Activated CD8-positive, alpha-beta T cell treated with anti-CD3 and anti-CD28 coated beads, Interleukin-2, amount 10 ng/mL, durations not matched to agents 7 days and 5 days (primary cell): ENCODE data around the gene JAG2. TPM values are rescaled to one million over a fixed set of nuclear protein-coding genes. Genes with fewer than 3 reads are reported as not detected.

Experiments
- ATAC-seq: fragments of 150-1000 bp; cut with Tn5 transposase; one replicate; pipeline ENCODE4 v1.10.0; 2021; ENCODE audit warnings: moderate library complexity
- CTCF ChIA-PET: fragments of 350-600 bp; sonication (Branson Sonifier 250); formaldehyde crosslinking; loops from one replicate; lab custom pipeline; 2021; ENCODE audit warnings: antibody characterized with exemption; lab: Charles Lee
- POLR2A ChIA-PET: fragments of 350-600 bp; sonication (Branson Sonifier 250); formaldehyde crosslinking; loops from one replicate; lab custom pipeline; 2021; ENCODE audit warnings: antibody characterized with exemption; lab: Charles Lee
- DNase-seq: peaks from one replicate; pipeline ENCODE4 v3.0.0-alpha.2; 2020
- H3K27ac Mint-ChIP-seq: one replicate; pipeline ENCODE4 v1.8.0; 2021; ENCODE audit warnings: mild to moderate bottlenecking, mixed read lengths
- H3K27me3 Mint-ChIP-seq: one replicate; pipeline ENCODE4 v1.8.0; 2021; ENCODE audit warnings: low read depth, mixed read lengths
- H3K36me3 Mint-ChIP-seq: one replicate; pipeline ENCODE4 v1.8.0; 2021; ENCODE audit warnings: low read depth, mixed read lengths
- H3K4me1 Mint-ChIP-seq: one replicate; pipeline ENCODE4 v1.8.0; 2021; ENCODE audit warnings: low read depth, mixed read lengths
- H3K4me3 Mint-ChIP-seq: one replicate; pipeline ENCODE4 v1.8.0; 2021; ENCODE audit warnings: mild to moderate bottlenecking, mixed read lengths
- H3K9me3 Mint-ChIP-seq: one replicate; pipeline ENCODE4 v1.8.0; 2022; ENCODE audit warnings: mixed read lengths; ENCODE audit not compliant: insufficient read depth
- total RNA-seq, 2 experiments: library from RNA; stranded (reverse); gene quantifications; one replicate each; pipeline ENCODE4 v1.2.3, GENCODE V29; 2021

JAG2 gene
- total RNA-seq, 2 experiments from 2014 or later: 2.5 to 2.9 TPM

GRCh38 chr14:105192866-105193731 lies 24.5 kb upstream of the JAG2 start:
- ATAC-seq: peak; percentile 43
- POLR2A ChIA-PET: interaction anchor here (2.0 kb wide), 1 partner anchor 11 kb away, joined by 9 read pairs; no protein-coding TSS in a partner anchor
- CTCF ChIA-PET: interaction anchor here (0.7 to 1.5 kb wide), 5 partner anchors 17 to 159 kb away, joined by 3 to 13 read pairs (median 4); partner anchors contain the start of genes BRF1 and BTBD6
- Mint-ChIP-seq H3K27me3 (peaks cover 10% of the 10 kb centered on the region), H3K4me1 (peaks cover 35% of the 10 kb centered on the region), H3K27ac (peak overlapping the region; percentile 64), H3K9me3 (peaks cover 9% of the 10 kb centered on the region), H3K36me3 (no peaks in the 10 kb centered on the region), H3K4me3 (peak overlapping the region; percentile 15)
- no peak for DNase-seq

GRCh38 chr14:105187935-105188524 lies 19.5 kb upstream of the JAG2 start:
- no peak overlapping the region for H3K4me3 Mint-ChIP-seq
- H3K9me3 Mint-ChIP-seq: peaks cover 15% of the 10 kb centered on the region
- ChIA-PET POLR2A (no interaction called here), CTCF (interaction anchor here (0.6 to 2.3 kb wide), 2 partner anchors 97 to 318 kb away, joined by 4 to 7 read pairs; no protein-coding TSS in a partner anchor)
- H3K36me3 Mint-ChIP-seq: no peaks in the 10 kb centered on the region
- ATAC-seq (no peak), DNase-seq (no peak)
- peaks cover 11% of the 10 kb centered on the region for H3K4me1 Mint-ChIP-seq
- no peak overlapping the region for H3K27ac Mint-ChIP-seq
- peaks cover 4% of the 10 kb centered on the region for H3K27me3 Mint-ChIP-seq

- CTCF ChIA-PET: no interaction called here
- no peak overlapping the region for H3K27ac Mint-ChIP-seq
- peaks cover 4% of the 10 kb centered on the region for H3K27me3 Mint-ChIP-seq
- POLR2A ChIA-PET: interaction anchor here (0.5 kb wide), 1 partner anchor 92 kb away, joined by 3 read pairs; no protein-coding TSS in a partner anchor
- DNase-seq (no peak), ATAC-seq (no peak)
- H3K4me1 Mint-ChIP-seq: peaks cover 16% of the 10 kb centered on the region
- no peaks in the 10 kb centered on the region for H3K36me3 Mint-ChIP-seq
- no peak overlapping the region for H3K4me3 Mint-ChIP-seq
- peaks cover 15% of the 10 kb centered on the region for H3K9me3 Mint-ChIP-seq
Observed at GRCh38 chr14:105187116-105187515, 18.5 kb upstream of the JAG2 start.

GRCh38 chr14:105185973-105186372 lies 17.4 kb upstream of the JAG2 start:
- no peaks in the 10 kb centered on the region for H3K36me3 Mint-ChIP-seq
- CTCF ChIA-PET: no interaction called here
- no peak overlapping the region for H3K4me3 Mint-ChIP-seq
- ATAC-seq (no peak), DNase-seq (no peak)
- H3K27ac Mint-ChIP-seq: no peak overlapping the region
- peaks cover 17% of the 10 kb centered on the region for H3K4me1 Mint-ChIP-seq
- H3K9me3 Mint-ChIP-seq: peaks cover 15% of the 10 kb centered on the region
- POLR2A ChIA-PET: no interaction called here
- peaks cover 4% of the 10 kb centered on the region for H3K27me3 Mint-ChIP-seq

- Mint-ChIP-seq H3K36me3 (no peaks in the 10 kb centered on the region), H3K9me3 (peaks cover 15% of the 10 kb centered on the region), H3K27me3 (peaks cover 4% of the 10 kb centered on the region), H3K4me1 (peaks cover 23% of the 10 kb centered on the region), H3K4me3 (no peak overlapping the region), H3K27ac (no peak overlapping the region)
- DNase-seq (no peak), ATAC-seq (no peak)
- CTCF ChIA-PET: interaction anchor here (1.4 kb wide), 1 partner anchor 17 kb away, joined by 3 read pairs; the partner anchor contains the start of gene JAG2
- POLR2A ChIA-PET: no interaction called here
Observed at GRCh38 chr14:105185001-105185400, 16.4 kb upstream of the JAG2 start.

GRCh38 chr14:105184461-105184860 lies 15.9 kb upstream of the JAG2 start:
- ATAC-seq (no peak), DNase-seq (no peak)
- POLR2A ChIA-PET: no interaction called here
- peaks cover 15% of the 10 kb centered on the region for H3K9me3 Mint-ChIP-seq
- H3K36me3 Mint-ChIP-seq: no peaks in the 10 kb centered on the region
- H3K27me3 Mint-ChIP-seq: peaks cover 4% of the 10 kb centered on the region
- H3K4me1 Mint-ChIP-seq: peaks cover 28% of the 10 kb centered on the region
- CTCF ChIA-PET: interaction anchor here (1.4 kb wide), 1 partner anchor 16 kb away, joined by 3 read pairs; the partner anchor contains the start of gene JAG2
- H3K4me3 Mint-ChIP-seq: no peak overlapping the region
- H3K27ac Mint-ChIP-seq: no peak overlapping the region

GRCh38 chr14:105182296-105183020 lies 13.9 kb upstream of the JAG2 start:
- Mint-ChIP-seq H3K36me3 (no peaks in the 10 kb centered on the region), H3K4me3 (peak overlapping the region; percentile 49), H3K4me1 (peaks cover 23% of the 10 kb centered on the region), H3K9me3 (peaks cover under 1% of the 10 kb centered on the region), H3K27me3 (peaks cover 4% of the 10 kb centered on the region), H3K27ac (no peak overlapping the region)
- ChIA-PET POLR2A (interaction anchor here (1.2 to 2.0 kb wide), 2 partner anchors 11 to 66 kb away, joined by 3 to 9 read pairs; partner anchors contain the start of gene BTBD6), CTCF (interaction anchor here (1.0 to 1.2 kb wide), 3 partner anchors 11 to 19 kb away, joined by 3 to 5 read pairs (median 3); no protein-coding TSS in a partner anchor)
- DNase-seq: no peak
- no peak for ATAC-seq

DNA sequence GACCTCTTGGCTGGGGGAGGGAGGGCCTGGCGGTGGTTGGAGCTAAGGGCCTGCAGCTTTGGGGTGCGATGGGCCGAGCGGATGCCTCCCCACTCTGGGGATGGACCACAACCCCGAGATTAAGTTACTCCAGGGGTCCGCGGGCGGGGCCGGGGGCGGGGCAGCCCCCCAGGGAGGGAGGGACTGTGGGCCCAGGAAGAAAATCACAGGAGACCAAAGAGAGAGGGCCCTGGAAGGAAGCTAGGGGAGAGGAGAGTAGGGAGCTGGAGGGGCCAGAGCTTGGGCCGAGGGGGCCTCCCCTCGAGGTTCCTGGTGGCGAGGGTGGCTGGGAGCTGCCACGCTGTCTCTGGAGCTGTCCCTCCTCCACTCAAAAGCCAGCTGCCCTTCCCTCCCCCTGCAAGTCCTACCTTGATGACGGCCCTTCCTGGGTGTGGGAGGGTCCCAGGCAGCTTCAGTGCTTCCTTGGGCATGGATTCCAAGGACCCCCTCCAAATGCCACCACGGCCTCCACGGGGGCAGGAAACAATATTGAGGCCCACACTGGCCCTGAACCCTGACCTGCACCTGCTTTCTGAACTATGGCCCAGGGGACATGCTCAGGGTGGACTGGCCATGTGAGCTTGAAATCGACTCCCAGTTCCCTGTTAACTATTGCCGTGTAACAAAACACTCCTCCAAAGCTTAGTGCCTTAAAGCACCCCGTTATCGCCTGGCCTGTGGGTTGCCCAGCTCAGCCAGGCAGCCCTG lies 13.1 kb upstream of the JAG2 start:
- ATAC-seq (no peak), DNase-seq (no peak)
- POLR2A ChIA-PET: interaction anchor here (1.2 to 2.0 kb wide), 2 partner anchors 12 to 67 kb away, joined by 3 to 9 read pairs; partner anchors contain the start of gene BTBD6
- H3K36me3 Mint-ChIP-seq: no peaks in the 10 kb centered on the region
- H3K4me1 Mint-ChIP-seq: peaks cover 23% of the 10 kb centered on the region
- H3K27me3 Mint-ChIP-seq: peaks cover 5% of the 10 kb centered on the region
- no peaks in the 10 kb centered on the region for H3K9me3 Mint-ChIP-seq
- H3K4me3 Mint-ChIP-seq: peak overlapping the region; percentile 49
- CTCF ChIA-PET: interaction anchor here (0.7 to 1.2 kb wide), 4 partner anchors 11 to 170 kb away, joined by 3 to 5 read pairs (median 3); no protein-coding TSS in a partner anchor
- no peak overlapping the region for H3K27ac Mint-ChIP-seq

- ATAC-seq (peak; percentile 84), DNase-seq (peak; percentile 87)
- H3K9me3 Mint-ChIP-seq: no peaks in the 10 kb centered on the region
- peaks cover 6% of the 10 kb centered on the region for H3K27me3 Mint-ChIP-seq
- ChIA-PET CTCF (interaction anchor here (0.7 to 1.2 kb wide), 5 partner anchors 10 to 171 kb away, joined by 3 to 6 read pairs (median 3); partner anchors contain the start of gene JAG2), POLR2A (interaction anchor here (1.2 kb wide), 1 partner anchor 68 kb away, joined by 3 read pairs; the partner anchor contains the start of gene BTBD6)
- H3K4me1 Mint-ChIP-seq: peaks cover 31% of the 10 kb centered on the region
- H3K27ac Mint-ChIP-seq: peak within 1 kb of the TSS; percentile 64
- H3K36me3 Mint-ChIP-seq: no peaks in the 10 kb centered on the region
- peak within 1 kb of the TSS; percentile 79 for H3K4me3 Mint-ChIP-seq
Observed at GRCh38 chr14:105180592-105181548, 12.3 kb upstream of the JAG2 start, which contains the start of gene NUDT14. Gene NUDT14 (minus strand): TSS chr14:105181312. CDS start chr14:105181209, 103 bp downstream.

DNA sequence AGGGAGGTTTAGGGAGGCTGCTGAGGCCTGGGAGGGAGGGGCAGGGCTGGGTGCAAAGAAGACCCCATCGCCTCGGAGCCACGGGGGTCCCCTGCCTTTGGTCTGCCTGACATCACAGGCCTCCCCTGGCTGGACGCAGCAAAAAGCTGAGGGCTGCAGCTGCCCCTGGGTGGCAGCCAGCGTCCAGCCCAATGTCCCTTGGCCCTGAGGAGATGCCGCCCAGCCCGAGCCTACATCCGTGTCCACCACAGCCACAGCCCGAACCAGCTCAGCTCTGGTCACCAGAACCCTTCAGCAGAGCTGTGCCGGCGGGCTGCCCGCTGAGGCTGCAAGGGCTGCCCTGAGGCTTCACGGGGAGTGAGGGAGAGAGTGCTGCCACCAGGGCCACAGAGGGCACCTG lies 10.6 kb upstream of the JAG2 start:
- Mint-ChIP-seq H3K27ac (no peak overlapping the region), H3K36me3 (no peaks in the 10 kb centered on the region), H3K4me1 (peaks cover 44% of the 10 kb centered on the region), H3K4me3 (no peak overlapping the region), H3K9me3 (no peaks in the 10 kb centered on the region), H3K27me3 (peaks cover 6% of the 10 kb centered on the region)
- POLR2A ChIA-PET: no interaction called here
- CTCF ChIA-PET: no interaction called here
- DNase-seq (no peak), ATAC-seq (no peak)
